Sigmoid colon (tissue), 7 donors: ENCODE measurements around the gene CCNL1. TPM values are rescaled to one million over a fixed set of nuclear protein-coding genes. Genes with fewer than 3 reads are reported as not detected.

Source experiments
- DNase-seq: peaks from one replicate; pipeline ENCODE4 v3.0.0-alpha.2; 2019
- H3K27ac ChIP-seq, 4 donors: fragments of 200-600 bp; sonication (generic); one replicate each; pipeline ENCODE4 v1.5.1; 2016 to 2019; ENCODE audit warnings: mild to moderate bottlenecking in 1 of 4
- H3K27me3 ChIP-seq, 3 donors: fragments of 200-600 bp; sonication (generic); one replicate each; pipeline ENCODE4 v1.5.1; 2019; ENCODE audit warnings: mild to moderate bottlenecking in 1 of 3
- H3K36me3 ChIP-seq, 4 donors: fragments of 200-600 bp; sonication (generic); one replicate each; pipeline ENCODE4 v1.5.1; 2016 to 2019
- H3K4me1 ChIP-seq, 4 donors: fragments of 200-600 bp; sonication (generic); one replicate each; pipeline ENCODE4 v1.5.1; 2017 to 2019
- H3K4me3 ChIP-seq, 4 donors: fragments of 200-600 bp; sonication (generic); one replicate each; pipeline ENCODE4 v1.5.1; 2017 to 2019; ENCODE audit warnings: mild to moderate bottlenecking in 2 of 4, moderate library complexity in 1 of 4
- H3K9me3 ChIP-seq, 4 donors: fragments of 200-600 bp in 3 of 4; sonication (generic) in 3 of 4; one replicate each; pipeline versions ENCODE4 v1.5.1 to v1.6.1; 2013 to 2019
- CTCF ChIP-seq, 4 experiments: fragments of 450-650 bp in 3 of 4; fragments of 200-600 bp in 1 of 4; IDR thresholded peaks; one replicate each; pipeline ENCODE4 v1.5.1; 2016 to 2019; ENCODE audit warnings: antibody characterized with exemption in 4 of 4, mild to moderate bottlenecking in 3 of 4, moderate library complexity in 2 of 4
- EP300 ChIP-seq, 4 donors: sonication (generic); formaldehyde crosslinking; IDR thresholded peaks; one replicate each; pipeline ENCODE4 v1.6.1; 2017; ENCODE audit warnings: antibody characterized with exemption in 4 of 4
- POLR2A ChIP-seq, 2 donors: fragments of 450-650 bp; IDR thresholded peaks; one replicate each; pipeline ENCODE4 v1.6.1; 2016; ENCODE audit warnings: antibody characterized with exemption in 2 of 2, mild to moderate bottlenecking in 2 of 2, moderate library complexity in 2 of 2
- POLR2AphosphoS5 ChIP-seq, 4 donors: sonication (generic); formaldehyde crosslinking; IDR thresholded peaks; one replicate each; pipeline ENCODE4 v1.6.1; 2017; ENCODE audit warnings: antibody characterized with exemption in 4 of 4
- WGBS, 2 donors: extraction: QIAGEN DNeasy Blood & Tissue Kit; methylation state at CpG; one replicate each; pipeline ENCODE4 v1.1.7; 2013; 5-methylcytosine and 5-hydroxymethylcytosine counted together
- intact Hi-C: fragments of 100-400 bp; cut with DNase I; formaldehyde crosslinking; loops from one replicate; pipeline ENCODE4 v1.15.1; 2023
- polyA plus RNA-seq, 3 donors: library from polyadenylated mRNA; stranded (reverse); fragments of 200-250 nt; gene quantifications; one replicate each; pipeline ENCODE4 v1.2.3, GENCODE V29; 2013
- total RNA-seq, 4 donors: library from RNA; depleted of rRNA; stranded (reverse); fragments of >200 nt; gene quantifications; one replicate each; pipeline ENCODE4 v1.1.0, GENCODE V29; 2016
- donor health status: healthy with polysubstance abuse.
- donor health status: Bipolar disorder and iron deficiency.
- donor health status: healthy.

The CCNL1 gene
- total RNA-seq: 100 to 1,000 TPM; 110 to 403 (median 215) TPM
- polyA plus RNA-seq: 10 to 100 TPM; 25.2 to 67.9 (median 28.8) TPM

- DNase-seq: peak; percentile 99
- no peak for TF ChIP-seq CTCF (IDR thresholded peaks at IDR 0.05)
- peak in 3 of 4 donors; percentile 46 to 97 (median 90) for TF ChIP-seq EP300 (IDR thresholded peaks at IDR 0.05)
- TF ChIP-seq POLR2AphosphoS5 (IDR thresholded peaks at IDR 0.05): peak; percentile 100
- TF ChIP-seq POLR2A (IDR thresholded peaks at IDR 0.05): peak; percentile 99
- Histone ChIP-seq H3K36me3 (peaks cover 9 to 37% (median 16%) of the 10 kb centered on the region in 4 donors), H3K4me1 (peaks cover 4 to 50% (median 48%) of the 10 kb centered on the region in 4 donors), H3K27ac (peak within 1 kb of the TSS; percentile 96 to 100 (median 100)), H3K4me3 (peak within 1 kb of the TSS; percentile 78 to 99 (median 88)), H3K9me3 (no peaks in the 10 kb centered on the region), H3K27me3 (no peaks in the 10 kb centered on the region)
- WGBS, 2 donors: 0% methylated on average over 88 of the region's 88 CpGs
- intact Hi-C loops: loop anchor here (1.0 to 10.0 kb wide), 2 partner anchors 14 to 1305 kb away; partner anchors contain the start of gene SLC33A1
Measured at GRCh38 chr3:157159762-157160657, at the start of gene CCNL1. Gene CCNL1 (minus strand): TSS chr3:157160147. CDS start chr3:157160094, 53 bp downstream.

- 93 to 96% methylated on average over 1 of the region's 1 CpG for WGBS, 2 donors
- intact Hi-C loops: loop anchor here (2.0 to 5.0 kb wide), 4 partner anchors 37 to 288 kb away; partner anchors contain the start of gene PTX3
Measured at GRCh38 chr3:157204880-157205279, 44.9 kb upstream of the CCNL1 start.

GRCh38 chr3:157204431-157204830 is 44.5 kb upstream of the CCNL1 start:
- intact Hi-C loops: loop anchor here (2.0 to 5.0 kb wide), 4 partner anchors 38 to 288 kb away; partner anchors contain the start of gene PTX3

More at GRCh38 chr3:157204880-157205279, 44.9 kb upstream of the CCNL1 start:
- Histone ChIP-seq H3K27me3 (no peaks in the 10 kb centered on the region), H3K9me3 (no peaks in the 10 kb centered on the region), H3K36me3 (no peaks in the 10 kb centered on the region), H3K4me3 (no peak overlapping the region), H3K4me1 (peaks cover 0 to 11% (median 7%) of the 10 kb centered on the region in 4 donors), H3K27ac (no peak overlapping the region)
- TF ChIP-seq POLR2A (IDR thresholded peaks at IDR 0.05) (no peak), POLR2AphosphoS5 (IDR thresholded peaks at IDR 0.05) (no peak), CTCF (IDR thresholded peaks at IDR 0.05) (no peak), EP300 (IDR thresholded peaks at IDR 0.05) (no peak)
- DNase-seq: no peak

More at GRCh38 chr3:157204431-157204830, 44.5 kb upstream of the CCNL1 start:
- Histone ChIP-seq H3K4me1 (peaks cover 0 to 11% (median 7%) of the 10 kb centered on the region in 4 donors), H3K4me3 (no peak overlapping the region), H3K27me3 (no peaks in the 10 kb centered on the region), H3K9me3 (no peaks in the 10 kb centered on the region), H3K27ac (no peak overlapping the region), H3K36me3 (no peaks in the 10 kb centered on the region)
- 24 to 42% methylated on average over 1 of the region's 1 CpG for WGBS, 2 donors
- TF ChIP-seq POLR2AphosphoS5 (IDR thresholded peaks at IDR 0.05) (no peak), CTCF (IDR thresholded peaks at IDR 0.05) (peak; percentile 27 to 58 (median 34)), POLR2A (IDR thresholded peaks at IDR 0.05) (no peak)
- DNase-seq: no peak
